Measurements from ENCODE around the gene SNX20.

SNX20 gene

DNA sequence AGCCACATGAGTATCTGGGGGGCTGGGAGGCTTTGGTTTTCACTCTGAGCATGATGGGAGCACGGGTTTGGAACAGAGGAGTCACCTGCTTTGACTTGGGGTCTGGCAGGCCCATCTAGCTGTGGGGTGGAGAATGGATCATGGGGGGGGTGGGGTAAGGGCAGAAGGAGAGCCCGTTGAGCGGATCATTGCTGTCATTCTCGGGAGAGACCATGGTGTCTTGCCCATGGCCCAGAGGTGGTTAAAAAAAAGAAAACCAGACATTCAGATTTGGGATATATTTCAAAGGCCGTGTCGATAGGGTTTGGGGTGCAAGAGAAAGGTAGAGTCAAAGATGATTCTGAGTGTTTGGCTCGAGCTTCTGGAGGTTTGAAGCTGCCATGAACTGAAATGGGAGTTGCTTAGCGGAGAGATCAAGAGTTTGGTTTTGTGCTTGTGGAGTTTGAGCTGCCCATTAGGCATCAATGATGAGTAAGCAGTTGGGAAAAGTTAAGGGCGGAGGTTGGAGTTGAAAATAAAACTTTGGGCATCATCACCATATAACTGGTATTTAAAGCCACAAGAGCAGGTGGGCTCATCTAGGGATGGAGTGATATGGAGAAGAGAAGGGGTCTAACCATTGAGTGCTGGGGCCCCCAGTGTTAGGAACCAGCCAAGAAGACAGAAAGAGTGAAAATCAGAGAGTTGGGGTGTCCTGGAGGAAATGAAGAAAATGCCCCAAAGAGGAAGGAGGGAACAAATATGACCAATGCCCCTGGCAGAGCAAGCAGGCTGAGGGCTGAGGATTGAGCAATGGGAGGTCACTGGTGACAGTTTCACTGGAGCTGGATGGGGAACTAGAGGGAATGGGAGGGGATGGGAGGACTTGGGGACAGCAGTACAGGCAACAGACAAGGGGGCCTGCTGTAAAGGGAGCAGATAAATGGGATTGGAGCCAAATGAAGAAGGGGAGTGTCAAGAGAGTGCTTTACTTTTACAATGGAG, 14.2 kb upstream of the SNX20 start:
- Histone ChIP-seq H3K9me3 (ENCODE audit: control insufficient read depth in 2 of 2, low read length in 2 of 2) (no peaks in the 10 kb centered on the region), H3K4me1 (ENCODE audit: control insufficient read depth in 2 of 2, insufficient read depth in 2 of 2, low read length in 2 of 2) (peaks cover 25 to 33% of the 10 kb centered on the region in 2 donors), H3K27me3 (ENCODE audit: control insufficient read depth in 2 of 2, insufficient read depth in 2 of 2, low read length in 2 of 2) (no peaks in the 10 kb centered on the region), H3K27ac (ENCODE audit: low read depth in 2 of 2, low read length in 2 of 2) (peak overlapping the region in 1 of 2 donors; percentile 77), H3K9ac (ENCODE audit: low read depth in 1 of 2, low read length in 2 of 2) (no peak overlapping the region), H3K36me3 (ENCODE audit: control insufficient read depth in 2 of 2, insufficient read depth in 2 of 2, low read length in 2 of 2) (no peaks in the 10 kb centered on the region), H3K4me3 (ENCODE audit: low read length in 2 of 2) (peak overlapping the region in 1 of 2 donors; percentile 63)

DNA sequence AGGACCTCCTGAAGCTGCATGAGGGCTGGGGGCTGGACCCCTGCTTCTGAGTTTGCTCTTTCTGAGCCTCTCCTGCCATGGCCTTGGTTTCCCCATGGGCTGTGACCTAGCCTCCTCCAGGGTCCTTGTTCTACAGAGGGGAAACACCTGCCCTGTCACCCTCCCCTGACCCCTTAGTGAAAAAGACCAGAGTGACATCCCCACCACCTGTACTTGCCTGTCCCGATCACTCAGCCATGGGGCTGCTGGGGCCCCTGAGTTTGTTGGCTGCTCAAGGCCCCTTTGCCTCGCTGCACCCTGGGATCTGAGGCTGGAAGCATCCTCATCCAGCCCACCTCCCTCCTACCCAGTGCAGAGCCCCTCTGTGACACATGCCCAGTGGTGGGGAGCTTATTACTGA, 13.1 kb upstream of the SNX20 start:
- Histone ChIP-seq H3K27ac (ENCODE audit: low read depth in 2 of 2, low read length in 2 of 2) (no peak overlapping the region), H3K27me3 (ENCODE audit: control insufficient read depth in 2 of 2, insufficient read depth in 2 of 2, low read length in 2 of 2) (no peaks in the 10 kb centered on the region), H3K36me3 (ENCODE audit: control insufficient read depth in 2 of 2, insufficient read depth in 2 of 2, low read length in 2 of 2) (no peaks in the 10 kb centered on the region), H3K9ac (ENCODE audit: low read depth in 1 of 2, low read length in 2 of 2) (no peak overlapping the region), H3K4me1 (ENCODE audit: control insufficient read depth in 2 of 2, insufficient read depth in 2 of 2, low read length in 2 of 2) (peaks cover 25 to 33% of the 10 kb centered on the region in 2 donors), H3K9me3 (ENCODE audit: control insufficient read depth in 2 of 2, low read length in 2 of 2) (no peaks in the 10 kb centered on the region), H3K4me3 (ENCODE audit: low read length in 2 of 2) (peak overlapping the region; percentile 43 to 63)

GRCh38 chr16:50692999-50693781, 12.1 kb upstream of the SNX20 start, which contains the start of gene NOD2:
Gene NOD2 (plus strand): TSS chr16:50693606. CDS start chr16:50699496, 5,890 bp downstream.
- H3K9ac ChIP-seq (ENCODE audit: low read depth in 1 of 2, low read length in 2 of 2): peak within 1 kb of the TSS; percentile 34 to 45

DNA sequence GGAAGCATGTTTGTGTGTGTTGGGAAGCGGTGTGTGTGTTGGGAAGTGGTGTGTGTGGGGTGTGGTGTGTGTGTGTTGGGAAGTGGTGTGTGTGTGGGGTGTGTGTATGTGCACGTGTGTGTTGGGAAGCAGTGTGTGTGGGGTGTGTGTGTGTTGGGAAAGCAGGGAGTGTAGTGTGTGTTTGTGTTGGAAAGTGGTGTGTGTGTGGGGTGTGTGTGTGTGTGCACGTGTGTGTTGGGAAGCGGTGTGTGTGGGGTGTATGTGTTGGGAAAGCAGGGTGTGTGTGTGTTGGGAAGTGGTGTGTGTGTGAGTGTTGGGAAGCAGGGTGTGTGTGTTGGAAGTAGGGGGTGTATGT, 11.5 kb upstream of the SNX20 start:
- Histone ChIP-seq H3K27ac (ENCODE audit: low read depth in 2 of 2, low read length in 2 of 2) (no peak overlapping the region), H3K4me1 (ENCODE audit: control insufficient read depth in 2 of 2, insufficient read depth in 2 of 2, low read length in 2 of 2) (peaks cover 23 to 28% of the 10 kb centered on the region in 2 donors), H3K4me3 (ENCODE audit: low read length in 2 of 2) (no peak overlapping the region), H3K9ac (ENCODE audit: low read depth in 1 of 2, low read length in 2 of 2) (no peak overlapping the region), H3K27me3 (ENCODE audit: control insufficient read depth in 2 of 2, insufficient read depth in 2 of 2, low read length in 2 of 2) (no peaks in the 10 kb centered on the region), H3K36me3 (ENCODE audit: control insufficient read depth in 2 of 2, insufficient read depth in 2 of 2, low read length in 2 of 2) (no peaks in the 10 kb centered on the region), H3K9me3 (ENCODE audit: control insufficient read depth in 2 of 2, low read length in 2 of 2) (no peaks in the 10 kb centered on the region)

More at GRCh38 chr16:50692999-50693781, 12.1 kb upstream of the SNX20 start, which contains the start of gene NOD2:
- Histone ChIP-seq H3K4me1 (ENCODE audit: control insufficient read depth in 2 of 2, insufficient read depth in 2 of 2, low read length in 2 of 2) (peaks cover 25 to 33% of the 10 kb centered on the region in 2 donors), H3K27ac (ENCODE audit: low read depth in 2 of 2, low read length in 2 of 2) (no peak within 1 kb of the TSS), H3K4me3 (ENCODE audit: low read length in 2 of 2) (peak within 1 kb of the TSS; percentile 43 to 63), H3K27me3 (ENCODE audit: control insufficient read depth in 2 of 2, insufficient read depth in 2 of 2, low read length in 2 of 2) (no peaks in the 10 kb centered on the region), H3K36me3 (ENCODE audit: control insufficient read depth in 2 of 2, insufficient read depth in 2 of 2, low read length in 2 of 2) (no peaks in the 10 kb centered on the region), H3K9me3 (ENCODE audit: control insufficient read depth in 2 of 2, low read length in 2 of 2) (no peaks in the 10 kb centered on the region)

GRCh38 chr16:50690177-50690576, 9.1 kb upstream of the SNX20 start:
- H3K4me3 ChIP-seq (ENCODE audit: low read length in 2 of 2): no peak overlapping the region
- H3K36me3 ChIP-seq (ENCODE audit: control insufficient read depth in 2 of 2, insufficient read depth in 2 of 2, low read length in 2 of 2): no peaks in the 10 kb centered on the region
- no peaks in the 10 kb centered on the region for H3K9me3 ChIP-seq (ENCODE audit: control insufficient read depth in 2 of 2, low read length in 2 of 2)
- H3K27ac ChIP-seq (ENCODE audit: low read depth in 2 of 2, low read length in 2 of 2): no peak overlapping the region
- H3K9ac ChIP-seq (ENCODE audit: low read depth in 1 of 2, low read length in 2 of 2): no peak overlapping the region
- H3K27me3 ChIP-seq (ENCODE audit: control insufficient read depth in 2 of 2, insufficient read depth in 2 of 2, low read length in 2 of 2): no peaks in the 10 kb centered on the region
- H3K4me1 ChIP-seq (ENCODE audit: control insufficient read depth in 2 of 2, insufficient read depth in 2 of 2, low read length in 2 of 2): peaks cover 8 to 10% of the 10 kb centered on the region in 2 donors

GRCh38 chr16:50688867-50689266, 7.8 kb upstream of the SNX20 start:
- Histone ChIP-seq H3K4me3 (ENCODE audit: low read length in 2 of 2) (no peak overlapping the region), H3K4me1 (ENCODE audit: control insufficient read depth in 2 of 2, insufficient read depth in 2 of 2, low read length in 2 of 2) (peaks cover 11 to 13% of the 10 kb centered on the region in 2 donors), H3K9me3 (ENCODE audit: control insufficient read depth in 2 of 2, low read length in 2 of 2) (no peaks in the 10 kb centered on the region), H3K9ac (ENCODE audit: low read depth in 1 of 2, low read length in 2 of 2) (no peak overlapping the region), H3K27me3 (ENCODE audit: control insufficient read depth in 2 of 2, insufficient read depth in 2 of 2, low read length in 2 of 2) (no peaks in the 10 kb centered on the region), H3K27ac (ENCODE audit: low read depth in 2 of 2, low read length in 2 of 2) (no peak overlapping the region), H3K36me3 (ENCODE audit: control insufficient read depth in 2 of 2, insufficient read depth in 2 of 2, low read length in 2 of 2) (no peaks in the 10 kb centered on the region)

- H3K4me1 ChIP-seq (ENCODE audit: control insufficient read depth in 2 of 2, insufficient read depth in 2 of 2, low read length in 2 of 2): peaks cover 7 to 17% of the 10 kb centered on the region in 2 donors
- no peak overlapping the region for H3K4me3 ChIP-seq (ENCODE audit: low read length in 2 of 2)
- H3K27ac ChIP-seq (ENCODE audit: low read depth in 2 of 2, low read length in 2 of 2): no peak overlapping the region
- no peak overlapping the region for H3K9ac ChIP-seq (ENCODE audit: low read depth in 1 of 2, low read length in 2 of 2)
- H3K36me3 ChIP-seq (ENCODE audit: control insufficient read depth in 2 of 2, insufficient read depth in 2 of 2, low read length in 2 of 2): no peaks in the 10 kb centered on the region
- no peaks in the 10 kb centered on the region for H3K9me3 ChIP-seq (ENCODE audit: control insufficient read depth in 2 of 2, low read length in 2 of 2)
- no peaks in the 10 kb centered on the region for H3K27me3 ChIP-seq (ENCODE audit: control insufficient read depth in 2 of 2, insufficient read depth in 2 of 2, low read length in 2 of 2)
Observed at GRCh38 chr16:50688083-50688482, 7.0 kb upstream of the SNX20 start.

- no peaks in the 10 kb centered on the region for H3K27me3 ChIP-seq (ENCODE audit: control insufficient read depth in 2 of 2, insufficient read depth in 2 of 2, low read length in 2 of 2)
- no peaks in the 10 kb centered on the region for H3K9me3 ChIP-seq (ENCODE audit: control insufficient read depth in 2 of 2, low read length in 2 of 2)
- peak overlapping the region in 1 of 2 donors; percentile 20 for H3K4me3 ChIP-seq (ENCODE audit: low read length in 2 of 2)
- peaks cover 7 to 14% of the 10 kb centered on the region in 2 donors for H3K4me1 ChIP-seq (ENCODE audit: control insufficient read depth in 2 of 2, insufficient read depth in 2 of 2, low read length in 2 of 2)
- no peak overlapping the region for H3K9ac ChIP-seq (ENCODE audit: low read depth in 1 of 2, low read length in 2 of 2)
- no peaks in the 10 kb centered on the region for H3K36me3 ChIP-seq (ENCODE audit: control insufficient read depth in 2 of 2, insufficient read depth in 2 of 2, low read length in 2 of 2)
- H3K27ac ChIP-seq (ENCODE audit: low read depth in 2 of 2, low read length in 2 of 2): peak overlapping the region in 1 of 2 donors; percentile 75
Observed at GRCh38 chr16:50685462-50686063, 4.5 kb upstream of the SNX20 start.

GRCh38 chr16:50684823-50685461, 3.8 kb upstream of the SNX20 start:
- Histone ChIP-seq H3K4me1 (ENCODE audit: control insufficient read depth in 2 of 2, insufficient read depth in 2 of 2, low read length in 2 of 2) (peaks cover 7 to 14% of the 10 kb centered on the region in 2 donors), H3K36me3 (ENCODE audit: control insufficient read depth in 2 of 2, insufficient read depth in 2 of 2, low read length in 2 of 2) (no peaks in the 10 kb centered on the region), H3K9ac (ENCODE audit: low read depth in 1 of 2, low read length in 2 of 2) (no peak overlapping the region), H3K4me3 (ENCODE audit: low read length in 2 of 2) (peak overlapping the region in 1 of 2 donors; percentile 20), H3K27me3 (ENCODE audit: control insufficient read depth in 2 of 2, insufficient read depth in 2 of 2, low read length in 2 of 2) (no peaks in the 10 kb centered on the region), H3K9me3 (ENCODE audit: control insufficient read depth in 2 of 2, low read length in 2 of 2) (no peaks in the 10 kb centered on the region), H3K27ac (ENCODE audit: low read depth in 2 of 2, low read length in 2 of 2) (peak overlapping the region in 1 of 2 donors; percentile 75)

Data from mucosa of rectum (tissue), 2 donors.